T47D (cell line): ENCODE measurements around the gene LPIN1.
A peak's percentile ranks its signal among the peaks of the same experiment; 100 is the strongest.

Experiments
- DNase-seq, 2 experiments: peaks; one replicate each; pipeline versions ENCODE4 v3.0.0 to v3.0.0-alpha.2; 2011 to 2012; ENCODE audit warnings: low read depth in 1 of 2, low spot score in 1 of 2
- JUND ChIP-seq: IDR thresholded peaks from 2 replicates; pipeline ENCODE4 v1.6.1; 2012; ENCODE audit warnings: low read depth
- in situ Hi-C: cut with HindIII; loops from 2 replicates; pipeline ENCODE4 v1.10.0; 2016; ENCODE audit warnings: low sequenced_read_pairs, low pct_unique_long_range_greater_than_20kb

Gene LPIN1

GRCh38 chr2:11709293-11709692 is 37.1 kb upstream of the LPIN1 start:
- in situ Hi-C loops = no loop called here
- TF ChIP-seq JUND = no peak
- DNase-seq = no peak

- in situ Hi-C loops = no loop called here
- DNase-seq = peak in 1 of 2 experiments; percentile 10
- TF ChIP-seq JUND = no peak
Observed at GRCh38 chr2:11710210-11710609, 36.2 kb upstream of the LPIN1 start.

GRCh38 chr2:11710632-11711353 is 35.6 kb upstream of the LPIN1 start:
- in situ Hi-C loops = no loop called here
- TF ChIP-seq JUND = no peak
- DNase-seq = no peak

DNA sequence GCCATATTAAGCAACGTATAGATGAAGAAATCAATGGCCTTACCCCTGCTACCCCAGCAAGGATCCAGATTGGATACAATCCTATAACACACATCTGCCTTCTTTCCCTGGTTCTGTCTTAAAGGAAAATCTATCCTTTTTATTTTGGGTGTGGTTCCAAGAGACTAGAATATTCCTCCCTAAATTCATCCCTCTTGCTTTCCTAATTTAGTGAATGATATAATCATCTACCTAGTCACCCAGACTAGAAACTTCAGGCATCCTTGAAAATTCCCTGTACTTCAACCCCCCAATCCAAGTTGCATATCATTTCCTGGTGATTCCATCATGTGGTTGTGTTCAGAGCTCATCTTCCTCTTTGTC is 35.1 kb upstream of the LPIN1 start:
- no peak for TF ChIP-seq JUND
- in situ Hi-C loops = no loop called here

DNA sequence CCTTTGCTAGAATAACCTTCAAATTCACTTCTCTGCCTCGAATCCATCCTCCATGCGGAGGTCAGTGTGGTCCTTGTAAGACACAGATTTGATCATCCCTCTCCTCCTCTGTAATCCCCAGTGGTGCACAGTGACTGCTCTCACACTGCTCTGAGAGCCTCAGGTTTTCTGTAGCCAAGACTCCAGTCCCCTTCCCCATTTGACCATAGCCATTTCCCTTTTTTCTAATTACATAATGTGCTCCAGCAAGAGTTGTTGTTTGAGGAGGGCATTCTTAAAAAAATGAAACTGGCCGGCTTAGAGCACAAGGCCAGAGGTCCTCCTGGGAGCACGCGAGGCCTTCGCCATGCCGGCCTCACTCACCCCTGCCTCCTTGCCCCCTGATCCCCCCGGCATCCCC is 34.7 kb upstream of the LPIN1 start:
- no peak for TF ChIP-seq JUND
- no peak for DNase-seq
- in situ Hi-C loops = no loop called here

More for the DNA sequence above, 35.1 kb upstream of the LPIN1 start:
- DNase-seq = no peak

DNA sequence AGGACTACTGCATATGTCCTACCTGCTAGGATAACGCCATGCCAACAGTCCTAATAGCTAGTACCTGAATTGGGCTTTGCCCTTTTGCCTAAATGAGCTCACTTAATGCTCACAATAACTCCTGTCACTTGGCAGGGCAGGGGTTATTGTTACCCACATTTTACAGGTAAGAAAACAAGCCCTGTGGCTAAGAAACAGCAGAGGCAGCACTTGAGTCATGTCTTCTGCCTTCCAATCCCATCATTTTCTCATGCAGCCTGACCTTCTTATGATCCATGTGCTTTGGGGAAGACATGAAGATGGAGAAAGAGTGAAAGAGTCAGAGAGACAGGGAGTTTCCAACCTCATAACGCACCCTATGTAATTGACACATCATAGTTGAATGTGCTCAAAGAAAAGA is 33.6 kb upstream of the LPIN1 start:
- no peak for DNase-seq
- in situ Hi-C loops = no loop called here
- no peak for TF ChIP-seq JUND

DNA sequence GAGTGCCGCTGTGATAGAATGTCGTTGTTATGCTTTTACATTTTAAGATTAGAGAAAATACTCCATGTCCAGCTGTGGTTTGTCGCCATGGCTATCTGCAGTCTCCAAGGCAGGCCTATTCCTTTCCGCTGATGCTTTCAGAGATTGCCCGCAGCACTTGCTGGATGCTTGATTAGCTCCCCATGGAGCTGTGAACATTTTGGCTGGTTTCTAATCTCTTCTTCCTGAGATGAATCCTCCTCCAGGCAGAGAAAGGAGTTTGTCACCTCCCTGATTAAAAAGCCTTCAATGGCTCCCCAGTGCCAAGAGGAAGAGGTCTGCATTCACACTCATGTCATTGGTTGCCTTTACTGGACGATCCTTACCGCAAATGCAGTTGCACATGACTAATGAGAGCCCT is 32.6 kb upstream of the LPIN1 start:
- TF ChIP-seq JUND = no peak
- in situ Hi-C loops = no loop called here
- no peak for DNase-seq

GRCh38 chr2:11715987-11716652 is 30.3 kb upstream of the LPIN1 start:
- TF ChIP-seq JUND = no peak
- in situ Hi-C loops = no loop called here
- DNase-seq = no peak

- DNase-seq = no peak
- in situ Hi-C loops = no loop called here
- no peak for TF ChIP-seq JUND
Observed at GRCh38 chr2:11716689-11717321, 29.6 kb upstream of the LPIN1 start.

GRCh38 chr2:11717623-11718022 is 28.8 kb upstream of the LPIN1 start:
- TF ChIP-seq JUND = no peak
- DNase-seq = no peak
- in situ Hi-C loops = no loop called here

GRCh38 chr2:11718606-11719005 is 27.8 kb upstream of the LPIN1 start:
- in situ Hi-C loops = no loop called here
- no peak for DNase-seq
- TF ChIP-seq JUND = no peak

DNA sequence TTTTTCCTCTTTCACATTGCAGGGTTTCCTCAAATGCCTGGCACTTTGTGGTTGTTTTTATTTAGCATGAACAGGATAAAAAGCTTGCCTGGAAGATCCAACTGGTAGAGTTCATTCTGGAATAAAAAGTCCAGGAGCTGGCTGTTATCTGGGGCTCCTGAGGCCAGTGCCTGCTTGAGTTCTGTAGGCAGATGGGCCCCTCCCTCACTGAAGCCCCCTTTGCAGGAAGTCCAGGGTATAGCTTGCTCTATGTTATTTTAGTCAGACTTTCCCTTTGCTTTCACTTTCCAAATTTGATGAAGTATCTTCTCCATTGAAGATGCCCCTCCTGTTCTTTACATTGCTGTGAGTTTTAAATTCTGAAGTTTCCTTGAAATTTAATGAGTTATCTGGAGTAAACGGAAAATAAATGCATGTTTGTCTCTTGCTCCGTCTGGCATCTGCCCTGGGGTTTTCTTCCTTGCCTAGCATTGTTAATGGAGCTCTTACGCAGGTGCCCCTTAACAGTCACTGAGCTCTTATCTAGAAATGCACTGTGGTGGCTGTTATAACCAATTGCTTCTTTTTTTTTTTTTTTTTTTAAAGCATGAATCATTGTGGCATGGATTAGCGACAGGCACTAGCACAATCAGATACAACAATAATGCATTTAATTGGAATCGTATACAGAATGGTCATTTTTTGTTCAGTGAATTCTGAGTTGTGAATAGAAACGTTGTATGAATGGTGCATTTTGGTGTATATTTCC is 27.0 kb upstream of the LPIN1 start:
- no peak for DNase-seq
- in situ Hi-C loops = no loop called here
- no peak for TF ChIP-seq JUND

DNA sequence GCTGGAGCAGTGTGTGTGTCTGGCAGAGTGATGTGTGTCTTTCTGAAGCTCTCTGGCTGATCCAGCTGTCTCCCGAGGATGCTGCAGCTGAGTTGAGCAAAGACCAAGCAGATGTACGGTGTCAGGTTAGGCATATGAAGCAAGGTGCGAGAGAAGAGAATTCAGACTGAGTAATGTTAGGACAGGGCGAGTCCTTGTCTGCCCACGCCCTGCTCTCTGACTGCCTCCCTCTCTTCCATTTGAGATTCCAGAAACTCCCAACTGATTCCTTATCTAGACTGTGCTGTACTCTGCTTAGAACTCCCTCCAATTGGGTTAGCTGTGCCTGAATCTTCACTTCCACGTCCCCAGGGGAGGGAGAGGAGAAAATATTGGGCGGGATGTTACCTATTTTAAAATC is 25.7 kb upstream of the LPIN1 start:
- no peak for TF ChIP-seq JUND
- in situ Hi-C loops = no loop called here

More for the DNA sequence above, 25.7 kb upstream of the LPIN1 start:
- DNase-seq = no peak
